ENCODE data around the gene SAFB. TPM values are rescaled to one million over a fixed set of nuclear protein-coding genes. Genes with fewer than 3 reads are reported as not detected.

The SAFB gene
- total RNA-seq, 1 donor from 2014 or later = 57.9 TPM

- H3K36me3 Mint-ChIP-seq = peaks cover 36% of the 10 kb centered on the region
- TF ChIP-seq EZH2 (IDR thresholded peaks at IDR 0.05) (no peak), CTCF (IDR thresholded peaks at IDR 0.05) (no peak), EZH2phosphoT487 (IDR thresholded peaks at IDR 0.05) (no peak)
- Histone ChIP-seq H3K79me2 (ENCODE audit: low read depth) (peaks cover 95% of the 10 kb centered on the region), H3K27ac (no peak overlapping the region), H3K4me3 (peak overlapping the region; percentile 79), H3K9ac (peak overlapping the region; percentile 88), H3K9me3 (ENCODE audit: low read depth) (no peaks in the 10 kb centered on the region), H2AFZ (replicated peaks) (no peak overlapping the region), H3K4me2 (peak overlapping the region; percentile 98), H3F3A (ENCODE audit: low read depth) (peaks cover 4% of the 10 kb centered on the region), H3K4me1 (peaks cover 36% of the 10 kb centered on the region), H3K36me3 (peaks cover 13% of the 10 kb centered on the region), H3K27me3 (no peaks in the 10 kb centered on the region), H4K20me1 (ENCODE audit: low read depth) (peaks cover 53% of the 10 kb centered on the region)
- H3K4me1 Mint-ChIP-seq = peaks cover 42% of the 10 kb centered on the region
- no peaks in the 10 kb centered on the region for H3K9me3 Mint-ChIP-seq
- peak overlapping the region; percentile 66 for H3K27ac Mint-ChIP-seq
- DNase-seq (ENCODE audit: low spot score) = no peak
- H3K4me3 Mint-ChIP-seq = peak overlapping the region; percentile 100
- peaks cover 10% of the 10 kb centered on the region for H3K27me3 Mint-ChIP-seq (ENCODE audit: insufficient read depth, low read depth)
Observed at GRCh38 chr19:5621311-5621944, 1.5 kb upstream of the SAFB start.

GRCh38 chr19:5621945-5622464 lies 878 bp upstream of the SAFB start:
- H3F3A ChIP-seq (ENCODE audit: low read depth) = peaks cover 4% of the 10 kb centered on the region
- peak overlapping the region; percentile 76 for H3K27ac Mint-ChIP-seq
- H3K36me3 ChIP-seq = peaks cover 16% of the 10 kb centered on the region
- no peaks in the 10 kb centered on the region for H3K9me3 Mint-ChIP-seq
- peak overlapping the region; percentile 98 for H3K4me2 ChIP-seq
- peak overlapping the region; percentile 88 for H3K9ac ChIP-seq
- peak; percentile 29 for DNase-seq (ENCODE audit: low spot score)
- peaks cover 39% of the 10 kb centered on the region for H3K36me3 Mint-ChIP-seq
- peak overlapping the region; percentile 100 for H3K4me3 Mint-ChIP-seq
- H3K27me3 ChIP-seq = no peaks in the 10 kb centered on the region
- H3K4me1 Mint-ChIP-seq = peaks cover 44% of the 10 kb centered on the region
- H3K27ac ChIP-seq = no peak overlapping the region
- H3K4me1 ChIP-seq = peaks cover 38% of the 10 kb centered on the region
- no peak overlapping the region for H2AFZ ChIP-seq (replicated peaks)
- H3K79me2 ChIP-seq (ENCODE audit: low read depth) = peaks cover 97% of the 10 kb centered on the region
- H3K27me3 Mint-ChIP-seq (ENCODE audit: insufficient read depth, low read depth) = peaks cover 10% of the 10 kb centered on the region
- TF ChIP-seq CTCF (IDR thresholded peaks at IDR 0.05) (no peak), EZH2phosphoT487 (IDR thresholded peaks at IDR 0.05) (no peak), EZH2 (IDR thresholded peaks at IDR 0.05) (no peak)
- peaks cover 55% of the 10 kb centered on the region for H4K20me1 ChIP-seq (ENCODE audit: low read depth)
- peak overlapping the region; percentile 79 for H3K4me3 ChIP-seq
- no peaks in the 10 kb centered on the region for H3K9me3 ChIP-seq (ENCODE audit: low read depth)

- H3K4me3 ChIP-seq = peak overlapping the region; percentile 79
- TF ChIP-seq EZH2phosphoT487 (IDR thresholded peaks at IDR 0.05) (no peak), CTCF (IDR thresholded peaks at IDR 0.05) (no peak), EZH2 (IDR thresholded peaks at IDR 0.05) (no peak)
- peak overlapping the region; percentile 85 for H2AFZ ChIP-seq (replicated peaks)
- H3K9ac ChIP-seq = peak overlapping the region; percentile 98
- H3K9me3 ChIP-seq (ENCODE audit: low read depth) = no peaks in the 10 kb centered on the region
- no peaks in the 10 kb centered on the region for H3K27me3 ChIP-seq
- no peaks in the 10 kb centered on the region for H3K9me3 Mint-ChIP-seq
- H3K27me3 Mint-ChIP-seq (ENCODE audit: insufficient read depth, low read depth) = peaks cover 10% of the 10 kb centered on the region
- peak; percentile 16 for DNase-seq (ENCODE audit: low spot score)
- peaks cover 39% of the 10 kb centered on the region for H3K36me3 Mint-ChIP-seq
- H3K27ac ChIP-seq = peak overlapping the region; percentile 96
- peaks cover 4% of the 10 kb centered on the region for H3F3A ChIP-seq (ENCODE audit: low read depth)
- H3K4me2 ChIP-seq = peak overlapping the region; percentile 99
- peak overlapping the region; percentile 100 for H3K4me3 Mint-ChIP-seq
- peaks cover 49% of the 10 kb centered on the region for H3K4me1 Mint-ChIP-seq
- H3K4me1 ChIP-seq = peaks cover 38% of the 10 kb centered on the region
- peaks cover 64% of the 10 kb centered on the region for H4K20me1 ChIP-seq (ENCODE audit: low read depth)
- peaks cover 97% of the 10 kb centered on the region for H3K79me2 ChIP-seq (ENCODE audit: low read depth)
- peak overlapping the region; percentile 100 for H3K27ac Mint-ChIP-seq
- H3K36me3 ChIP-seq = peaks cover 18% of the 10 kb centered on the region
Observed at GRCh38 chr19:5623397-5624017, 624 bp downstream of the SAFB start.

All from neural progenitor cell (in vitro differentiated cells).